IPS-18a (cell line): Measurements from ENCODE around the gene DPM2.

ENCODE experiments used
- H3K27ac ChIP-seq: one replicate; pipeline ENCODE4 v1.5.1; 2013; ENCODE audit warnings: low read length
- H3K27me3 ChIP-seq: one replicate; pipeline ENCODE4 v1.6.1; 2013; ENCODE audit warnings: mild to moderate bottlenecking, low read length; ENCODE audit not compliant: control insufficient read depth, insufficient read depth
- H3K36me3 ChIP-seq: one replicate; pipeline ENCODE4 v1.6.1; 2013; ENCODE audit warnings: low read depth, low read length; ENCODE audit not compliant: control insufficient read depth
- H3K4me1 ChIP-seq: one replicate; pipeline ENCODE4 v1.6.1; 2013; ENCODE audit warnings: low read depth, low read length; ENCODE audit not compliant: control insufficient read depth
- H3K4me3 ChIP-seq: one replicate; pipeline ENCODE4 v1.5.1; 2013; ENCODE audit warnings: low read length
- H3K9ac ChIP-seq: one replicate; pipeline ENCODE4 v1.6.1; 2013; ENCODE audit warnings: mild to moderate bottlenecking, low read length, moderate library complexity
- H3K9me3 ChIP-seq: one replicate; pipeline ENCODE4 v1.6.1; 2013; ENCODE audit warnings: low read depth, low read length; ENCODE audit not compliant: control insufficient read depth

The DPM2 gene

GRCh38 chr9:127896395-127897192, 41.1 kb downstream of the DPM2 start:
- Histone ChIP-seq H3K36me3 (peaks cover 28% of the 10 kb centered on the region), H3K9me3 (no peaks in the 10 kb centered on the region), H3K9ac (no peak overlapping the region), H3K4me3 (peak overlapping the region; percentile 1), H3K27me3 (no peaks in the 10 kb centered on the region), H3K4me1 (peaks cover 5% of the 10 kb centered on the region), H3K27ac (no peak overlapping the region)

DNA sequence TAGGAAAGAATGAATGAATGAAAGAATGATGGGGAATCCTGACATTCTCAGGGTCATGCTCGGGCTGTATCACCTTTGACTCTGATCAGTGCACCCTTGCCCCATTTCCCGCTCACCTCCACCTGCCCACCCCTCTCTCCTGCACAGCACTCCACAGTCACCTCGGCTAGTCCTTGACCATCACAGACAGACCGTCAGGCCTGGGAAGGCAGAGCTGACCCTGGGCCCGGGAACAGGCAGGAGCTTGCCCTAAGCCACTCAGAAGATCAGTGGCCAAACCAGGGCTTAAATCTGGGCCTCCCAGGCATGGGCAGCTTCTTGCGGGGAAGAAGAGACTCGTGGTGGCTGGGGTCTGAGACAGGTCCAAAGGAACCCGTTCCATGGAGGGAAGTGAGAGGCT, 41.8 kb downstream of the DPM2 start:
- Histone ChIP-seq H3K4me1 (peaks cover 5% of the 10 kb centered on the region), H3K4me3 (no peak overlapping the region), H3K9me3 (no peaks in the 10 kb centered on the region), H3K27me3 (no peaks in the 10 kb centered on the region), H3K9ac (no peak overlapping the region), H3K27ac (no peak overlapping the region), H3K36me3 (peaks cover 28% of the 10 kb centered on the region)

DNA sequence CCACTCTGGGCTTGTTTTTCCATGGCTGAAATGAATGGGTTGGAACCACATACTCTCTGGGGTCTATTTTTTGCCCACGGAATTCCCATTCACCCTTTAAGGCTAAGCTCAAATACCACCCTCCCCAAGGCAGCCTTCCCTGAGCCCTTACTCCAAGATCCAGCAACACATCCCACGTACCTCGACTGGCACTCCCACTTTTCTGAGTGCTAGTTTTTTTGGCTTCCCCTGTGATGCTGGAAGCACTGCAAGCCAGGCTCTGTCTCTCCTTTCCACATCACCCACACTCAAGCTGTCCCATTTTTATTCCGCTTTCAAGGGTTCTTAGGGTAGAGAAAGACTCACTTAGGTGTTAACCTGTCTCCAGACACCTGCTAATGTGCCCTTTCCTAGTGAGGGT, 44.3 kb downstream of the DPM2 start:
- Histone ChIP-seq H3K9ac (no peak overlapping the region), H3K27me3 (no peaks in the 10 kb centered on the region), H3K4me3 (no peak overlapping the region), H3K36me3 (peaks cover 33% of the 10 kb centered on the region), H3K27ac (no peak overlapping the region), H3K4me1 (peaks cover 5% of the 10 kb centered on the region), H3K9me3 (no peaks in the 10 kb centered on the region)

DNA sequence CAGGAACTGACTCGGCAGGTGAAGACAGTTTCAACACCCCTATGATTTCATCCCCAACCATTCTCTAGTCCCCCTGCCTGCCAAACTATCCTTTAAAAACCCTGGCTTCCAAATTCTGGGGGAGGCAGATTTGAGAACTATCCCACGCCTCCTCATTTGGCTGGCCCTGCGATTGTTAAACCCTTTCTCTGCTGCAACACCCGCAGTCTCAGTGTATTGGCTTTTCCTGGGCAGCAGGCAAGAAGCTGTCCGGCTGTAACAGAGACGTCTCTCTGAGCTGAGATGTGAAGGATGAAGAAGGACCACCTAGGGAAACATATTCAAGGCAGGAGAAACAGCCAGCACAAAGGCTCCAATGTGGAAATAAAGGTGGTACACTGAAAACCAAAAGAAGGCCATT, 44.8 kb downstream of the DPM2 start:
- H3K27ac ChIP-seq, result no peak overlapping the region
- peaks cover 33% of the 10 kb centered on the region for H3K36me3 ChIP-seq

GRCh38 chr9:127890053-127890452, 47.6 kb downstream of the DPM2 start:
- H3K9ac ChIP-seq, result no peak overlapping the region
- H3K9me3 ChIP-seq, result no peaks in the 10 kb centered on the region
- no peaks in the 10 kb centered on the region for H3K4me1 ChIP-seq
- no peak overlapping the region for H3K27ac ChIP-seq
- H3K27me3 ChIP-seq, result no peaks in the 10 kb centered on the region
- H3K36me3 ChIP-seq, result peaks cover 31% of the 10 kb centered on the region
- no peak overlapping the region for H3K4me3 ChIP-seq

More for the DNA sequence above, 44.8 kb downstream of the DPM2 start:
- Histone ChIP-seq H3K4me1 (peaks cover 5% of the 10 kb centered on the region), H3K9ac (no peak overlapping the region), H3K4me3 (no peak overlapping the region), H3K27me3 (no peaks in the 10 kb centered on the region), H3K9me3 (no peaks in the 10 kb centered on the region)

DNA sequence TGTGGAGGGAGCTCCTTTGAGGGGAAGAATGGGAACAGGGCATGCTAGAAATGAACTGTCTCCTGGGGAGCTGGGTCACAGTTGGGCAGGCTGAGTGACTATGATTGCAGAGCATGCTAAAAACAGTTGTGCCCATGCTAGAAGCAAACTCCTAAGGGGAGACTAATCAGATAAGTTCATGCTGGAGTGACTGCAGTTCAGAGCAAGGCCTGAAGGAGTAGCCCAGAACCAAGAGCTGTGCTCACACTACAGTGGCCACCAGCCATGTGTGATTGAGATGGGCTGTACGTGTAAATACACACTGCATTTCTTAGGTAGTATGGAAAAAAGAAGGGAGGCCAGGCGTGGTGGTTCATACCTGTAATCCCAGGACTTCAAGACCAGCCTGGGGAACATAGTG, 49.9 kb downstream of the DPM2 start:
- no peaks in the 10 kb centered on the region for H3K9me3 ChIP-seq
- H3K27me3 ChIP-seq, result no peaks in the 10 kb centered on the region
- no peak overlapping the region for H3K4me3 ChIP-seq
- no peak overlapping the region for H3K9ac ChIP-seq
- no peak overlapping the region for H3K27ac ChIP-seq
- H3K36me3 ChIP-seq, result peaks cover 8% of the 10 kb centered on the region
- no peaks in the 10 kb centered on the region for H3K4me1 ChIP-seq

DNA sequence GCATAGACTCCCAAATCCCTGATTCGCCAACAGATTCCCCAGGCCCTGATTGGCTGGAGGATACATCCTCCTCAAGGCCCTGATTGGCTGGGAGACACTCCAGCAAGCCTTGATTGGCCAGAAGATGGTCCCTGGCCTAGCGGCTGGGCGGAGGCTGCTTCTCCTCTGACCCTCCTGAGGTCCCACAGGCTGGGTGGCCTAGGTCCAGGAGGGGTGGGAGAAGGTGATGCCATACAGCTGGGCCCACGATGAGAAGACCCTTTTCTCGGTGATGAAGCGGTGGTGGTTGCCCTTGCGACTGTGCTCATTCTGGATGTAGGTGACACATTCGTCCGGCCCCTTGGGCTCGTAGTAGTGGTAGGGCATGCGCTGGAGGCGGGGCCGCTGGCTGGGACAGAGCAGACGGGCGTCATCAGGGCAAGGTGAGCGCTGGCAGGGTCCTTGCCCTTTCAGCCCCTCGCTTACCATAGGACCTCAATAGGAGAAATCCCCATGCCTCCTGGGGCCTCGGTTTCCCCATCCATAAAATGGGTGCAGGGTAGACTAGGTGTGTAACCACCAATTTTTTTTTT, 51.2 kb downstream of the DPM2 start:
- no peaks in the 10 kb centered on the region for H3K27me3 ChIP-seq
- peaks cover 8% of the 10 kb centered on the region for H3K36me3 ChIP-seq
- H3K27ac ChIP-seq, result no peak overlapping the region
- no peak overlapping the region for H3K4me3 ChIP-seq
- no peak overlapping the region for H3K9ac ChIP-seq
- H3K9me3 ChIP-seq, result no peaks in the 10 kb centered on the region
- no peaks in the 10 kb centered on the region for H3K4me1 ChIP-seq

DNA sequence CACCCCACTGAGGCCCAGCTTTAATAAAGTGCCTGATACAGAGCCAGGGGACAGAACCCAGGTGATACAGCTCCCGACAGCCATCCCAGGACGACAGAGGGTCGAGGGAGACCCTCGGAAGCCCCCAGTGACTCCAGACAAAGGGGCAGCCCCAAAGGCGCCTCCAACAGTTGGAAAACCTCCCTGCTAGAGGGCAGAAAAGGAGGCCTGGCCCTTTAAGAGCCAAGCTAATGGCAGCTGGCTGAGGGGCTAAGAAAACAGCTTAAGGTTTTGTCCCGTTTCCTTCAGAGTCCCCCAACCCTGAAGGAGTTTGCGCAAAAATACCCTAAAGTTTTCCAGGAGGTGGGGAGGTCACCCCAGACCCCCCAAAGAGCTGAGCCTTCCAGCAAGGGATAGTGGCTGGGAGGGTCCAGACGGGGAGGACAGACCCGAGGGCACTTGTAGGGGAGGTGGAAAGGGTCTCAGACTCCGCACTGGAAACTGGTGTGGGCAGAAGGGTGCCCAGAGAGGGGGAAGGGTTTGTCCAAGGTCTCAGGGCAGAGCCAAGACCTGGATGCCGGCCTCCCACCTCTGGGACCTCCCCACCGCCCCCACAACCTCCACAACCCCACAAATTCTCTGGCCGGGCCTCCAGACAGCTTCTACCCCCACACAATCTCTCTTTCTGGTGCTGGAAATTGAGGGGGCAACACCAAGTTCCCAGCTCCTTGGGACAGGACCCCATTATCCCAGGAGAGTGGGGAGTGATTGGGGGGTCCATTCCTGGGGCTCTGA, 52.0 kb downstream of the DPM2 start:
- no peak overlapping the region for H3K4me3 ChIP-seq
- no peak overlapping the region for H3K27ac ChIP-seq
- H3K36me3 ChIP-seq, result peaks cover 8% of the 10 kb centered on the region
- H3K9ac ChIP-seq, result no peak overlapping the region
- H3K4me1 ChIP-seq, result no peaks in the 10 kb centered on the region
- H3K9me3 ChIP-seq, result no peaks in the 10 kb centered on the region
- H3K27me3 ChIP-seq, result no peaks in the 10 kb centered on the region
